IPS-18a (cell line): ENCODE results near the gene ABCA3.

Experiments used
- H3K27ac ChIP-seq: one replicate; pipeline ENCODE4 v1.5.1; 2013; ENCODE audit warnings: low read length
- H3K27me3 ChIP-seq: one replicate; pipeline ENCODE4 v1.6.1; 2013; ENCODE audit warnings: mild to moderate bottlenecking, low read length; ENCODE audit not compliant: control insufficient read depth, insufficient read depth
- H3K36me3 ChIP-seq: one replicate; pipeline ENCODE4 v1.6.1; 2013; ENCODE audit warnings: low read depth, low read length; ENCODE audit not compliant: control insufficient read depth
- H3K4me1 ChIP-seq: one replicate; pipeline ENCODE4 v1.6.1; 2013; ENCODE audit warnings: low read depth, low read length; ENCODE audit not compliant: control insufficient read depth
- H3K4me3 ChIP-seq: one replicate; pipeline ENCODE4 v1.5.1; 2013; ENCODE audit warnings: low read length
- H3K9ac ChIP-seq: one replicate; pipeline ENCODE4 v1.6.1; 2013; ENCODE audit warnings: mild to moderate bottlenecking, low read length, moderate library complexity
- H3K9me3 ChIP-seq: one replicate; pipeline ENCODE4 v1.6.1; 2013; ENCODE audit warnings: low read depth, low read length; ENCODE audit not compliant: control insufficient read depth

ABCA3 gene

DNA sequence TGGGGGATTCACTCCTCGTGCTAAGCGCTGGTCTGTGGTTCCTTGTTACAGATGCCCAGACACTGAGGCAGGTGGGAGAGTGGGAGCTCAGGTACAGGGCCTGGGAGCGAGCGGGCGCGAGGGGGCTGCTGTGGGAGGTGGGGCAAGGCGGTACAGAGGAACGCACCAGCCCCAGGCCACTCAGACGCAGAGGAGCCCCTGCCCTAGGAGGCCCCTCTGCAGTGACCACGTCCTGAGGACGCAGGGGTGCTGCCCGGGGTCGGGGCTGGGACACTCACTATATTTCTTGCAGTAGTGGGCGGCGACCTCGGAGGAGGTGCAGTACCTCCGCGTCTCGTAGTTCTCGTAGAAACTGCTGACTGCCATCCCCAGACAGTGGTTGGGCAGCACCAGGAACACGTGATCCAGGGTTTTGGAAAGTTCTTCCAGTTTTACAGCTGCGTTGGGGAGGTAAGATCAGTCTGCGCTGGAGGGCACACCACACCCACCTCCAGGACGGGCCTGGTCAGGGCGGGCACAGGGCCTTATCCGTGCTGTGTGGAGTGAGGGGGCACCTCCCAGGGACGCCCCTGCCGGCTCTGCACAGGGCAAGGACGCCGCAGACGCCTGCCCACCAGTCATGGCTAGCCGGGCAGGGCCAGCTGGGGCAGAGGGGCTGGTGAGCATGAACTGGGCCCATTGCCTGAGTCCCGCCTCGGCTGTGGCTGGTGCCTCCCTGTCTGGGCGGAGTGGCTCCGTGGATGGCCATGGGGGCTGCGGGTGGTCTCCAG lies 56.3 kb downstream of the ABCA3 start:
- H3K9me3 ChIP-seq, result no peaks in the 10 kb centered on the region
- H3K27ac ChIP-seq, result no peak overlapping the region
- no peak overlapping the region for H3K4me3 ChIP-seq
- H3K4me1 ChIP-seq, result no peaks in the 10 kb centered on the region
- H3K27me3 ChIP-seq, result no peaks in the 10 kb centered on the region
- H3K36me3 ChIP-seq, result no peaks in the 10 kb centered on the region
- H3K9ac ChIP-seq, result no peak overlapping the region

DNA sequence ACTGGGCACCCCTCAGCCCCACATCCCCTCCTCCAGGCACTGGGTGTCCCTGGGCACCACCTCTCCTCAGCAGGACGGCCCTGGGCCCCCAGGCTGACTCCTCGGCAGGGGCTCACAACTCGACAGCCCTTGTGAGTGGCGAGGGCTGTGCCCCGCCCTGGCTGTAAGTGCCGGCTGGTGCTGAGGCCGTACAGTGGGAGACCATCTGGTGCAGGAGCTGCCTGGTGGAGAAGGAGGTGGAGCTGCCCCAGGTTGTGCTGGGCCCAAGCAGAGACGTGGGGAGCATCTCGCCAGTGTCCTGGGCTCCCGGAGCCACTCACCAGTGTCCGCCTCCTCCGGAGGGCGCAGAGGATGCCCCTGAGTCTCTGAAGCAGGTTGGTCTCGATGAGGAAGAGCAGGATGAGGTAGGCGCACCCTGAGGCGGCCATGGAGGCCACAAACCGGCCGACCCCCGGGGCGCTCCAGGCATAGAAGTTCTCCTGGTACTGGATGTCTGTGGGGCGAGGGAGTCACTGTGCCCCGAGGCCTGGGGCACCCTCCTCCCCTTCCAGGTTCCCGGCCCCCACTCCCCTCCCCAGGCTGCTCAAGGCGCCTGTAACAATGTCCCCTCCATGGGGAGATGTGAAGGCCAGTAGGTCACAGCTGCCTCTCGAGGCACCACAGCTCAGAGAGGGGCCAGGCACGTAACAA lies 57.5 kb downstream of the ABCA3 start:
- Histone ChIP-seq H3K9me3 (no peaks in the 10 kb centered on the region), H3K27me3 (no peaks in the 10 kb centered on the region), H3K4me1 (no peaks in the 10 kb centered on the region), H3K4me3 (no peak overlapping the region), H3K36me3 (no peaks in the 10 kb centered on the region), H3K27ac (no peak overlapping the region), H3K9ac (no peak overlapping the region)

DNA sequence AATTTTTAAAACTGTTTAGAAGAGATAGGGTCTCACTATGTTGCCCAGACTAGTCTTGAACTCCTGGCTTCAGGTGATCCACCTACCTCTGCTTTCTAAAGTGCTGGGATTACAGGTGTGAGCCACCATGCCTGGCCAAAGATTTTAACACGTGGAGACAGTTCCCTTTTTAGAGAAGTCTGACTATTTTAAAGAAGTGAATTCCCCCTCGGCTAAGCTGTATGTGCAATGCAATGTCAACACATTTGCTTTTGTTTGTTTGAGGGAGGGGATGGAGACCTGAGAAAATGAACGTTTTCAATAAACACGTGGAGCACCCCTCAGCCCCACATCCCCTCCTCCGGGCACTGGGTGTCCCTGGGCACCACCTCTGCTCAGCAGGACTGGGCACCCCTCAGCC lies 58.3 kb downstream of the ABCA3 start:
- Histone ChIP-seq H3K9me3 (no peaks in the 10 kb centered on the region), H3K27ac (no peak overlapping the region), H3K9ac (no peak overlapping the region), H3K27me3 (no peaks in the 10 kb centered on the region), H3K4me1 (no peaks in the 10 kb centered on the region), H3K36me3 (no peaks in the 10 kb centered on the region), H3K4me3 (no peak overlapping the region)

GRCh38 chr16:2280981-2281542 lies 59.5 kb downstream of the ABCA3 start:
- Histone ChIP-seq H3K9me3 (no peaks in the 10 kb centered on the region), H3K4me1 (no peaks in the 10 kb centered on the region), H3K4me3 (no peak overlapping the region), H3K36me3 (no peaks in the 10 kb centered on the region), H3K27me3 (no peaks in the 10 kb centered on the region), H3K9ac (no peak overlapping the region), H3K27ac (no peak overlapping the region)

DNA sequence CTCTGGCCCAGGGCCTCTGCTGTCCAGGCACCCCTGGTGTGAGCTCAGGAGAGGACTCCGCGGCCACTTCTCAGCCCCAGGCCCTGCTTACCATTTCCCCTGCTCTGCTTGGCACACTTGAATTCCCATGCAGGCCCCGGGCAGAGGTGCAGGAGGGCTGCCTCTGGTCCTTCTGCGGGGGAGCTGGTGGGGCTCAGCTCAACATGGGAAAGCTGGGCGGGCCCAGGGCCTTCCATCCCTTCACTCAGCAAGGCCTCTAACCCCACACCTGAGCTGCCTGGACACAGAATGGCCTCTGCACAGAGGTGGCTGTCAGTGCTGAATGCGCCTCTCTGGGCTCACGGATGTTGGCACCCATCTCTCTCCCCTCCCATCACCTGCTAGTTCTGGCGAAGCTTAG lies 60.1 kb downstream of the ABCA3 start:
- Histone ChIP-seq H3K9ac (no peak overlapping the region), H3K4me1 (no peaks in the 10 kb centered on the region), H3K4me3 (no peak overlapping the region), H3K27ac (no peak overlapping the region), H3K27me3 (no peaks in the 10 kb centered on the region), H3K9me3 (no peaks in the 10 kb centered on the region), H3K36me3 (no peaks in the 10 kb centered on the region)

- H3K27me3 ChIP-seq, result no peaks in the 10 kb centered on the region
- no peaks in the 10 kb centered on the region for H3K9me3 ChIP-seq
- no peak overlapping the region for H3K27ac ChIP-seq
- H3K4me1 ChIP-seq, result no peaks in the 10 kb centered on the region
- H3K9ac ChIP-seq, result no peak overlapping the region
- H3K36me3 ChIP-seq, result no peaks in the 10 kb centered on the region
- no peak overlapping the region for H3K4me3 ChIP-seq
Observed at GRCh38 chr16:2278956-2279800, 61.4 kb downstream of the ABCA3 start.

DNA sequence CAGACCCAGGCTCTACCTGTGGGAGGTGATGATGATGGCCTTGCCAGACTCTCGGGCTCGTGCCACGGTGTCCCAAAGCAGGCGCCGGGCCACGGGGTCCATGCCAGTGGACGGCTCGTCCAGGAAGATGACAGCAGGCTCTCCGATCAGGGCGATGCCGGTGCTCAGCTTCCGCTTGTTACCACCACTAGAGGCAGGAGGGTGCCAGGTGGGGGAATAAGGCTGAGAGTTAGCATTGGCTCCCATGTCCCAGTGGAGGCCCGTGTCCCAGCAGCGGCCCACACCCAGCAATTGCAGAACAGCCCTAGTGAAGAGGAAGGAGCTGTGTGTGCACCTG lies 62.3 kb downstream of the ABCA3 start:
- H3K9ac ChIP-seq, result no peak overlapping the region
- H3K27ac ChIP-seq, result no peak overlapping the region
- no peaks in the 10 kb centered on the region for H3K36me3 ChIP-seq
- H3K9me3 ChIP-seq, result no peaks in the 10 kb centered on the region
- H3K27me3 ChIP-seq, result no peaks in the 10 kb centered on the region
- H3K4me1 ChIP-seq, result no peaks in the 10 kb centered on the region
- H3K4me3 ChIP-seq, result no peak overlapping the region

DNA sequence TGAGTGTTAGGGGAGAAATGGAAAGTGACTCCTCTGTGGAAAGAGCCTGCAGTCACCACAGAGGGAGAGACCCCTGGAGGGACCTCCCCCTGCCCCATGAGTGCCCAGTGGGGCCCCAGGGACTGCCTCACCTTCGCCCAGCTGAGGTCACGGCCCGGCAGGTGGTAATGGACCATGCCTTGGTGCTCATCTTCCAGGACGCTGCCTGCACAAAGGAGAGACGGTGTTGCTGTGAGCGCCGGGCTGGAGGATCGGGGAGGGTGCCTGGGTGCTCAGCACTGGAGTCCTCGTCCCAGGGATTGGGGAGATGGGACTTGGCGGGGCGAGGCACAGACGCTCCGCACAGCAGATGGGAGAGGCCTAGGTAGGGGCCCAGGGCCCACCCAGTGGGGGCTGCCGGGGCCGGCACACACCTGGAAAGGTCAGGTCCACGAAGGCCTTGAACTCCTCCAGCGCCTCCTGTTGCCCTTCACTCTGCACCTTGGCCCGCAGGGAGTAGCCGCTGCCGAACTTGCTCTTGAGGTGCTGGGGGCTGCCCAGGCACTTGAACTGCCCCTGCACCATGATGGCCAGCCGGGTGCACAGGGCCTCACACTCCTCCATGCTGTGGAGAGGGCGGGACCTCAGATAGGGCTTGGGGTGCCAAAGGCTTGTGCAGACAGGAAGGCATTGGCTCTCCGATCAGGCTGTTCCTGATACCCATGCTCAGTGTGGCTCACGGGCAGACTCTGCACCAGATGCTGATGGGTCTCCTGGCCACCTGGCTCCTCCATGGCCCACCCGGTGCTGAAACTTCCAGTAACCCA lies 62.9 kb downstream of the ABCA3 start:
- Histone ChIP-seq H3K36me3 (no peaks in the 10 kb centered on the region), H3K9me3 (no peaks in the 10 kb centered on the region), H3K4me3 (no peak overlapping the region), H3K9ac (no peak overlapping the region), H3K27ac (no peak overlapping the region), H3K4me1 (no peaks in the 10 kb centered on the region), H3K27me3 (no peaks in the 10 kb centered on the region)

- Histone ChIP-seq H3K27ac (no peak overlapping the region), H3K9ac (no peak overlapping the region), H3K36me3 (no peaks in the 10 kb centered on the region)
Observed at GRCh38 chr16:2276368-2277195, 63.9 kb downstream of the ABCA3 start.

DNA sequence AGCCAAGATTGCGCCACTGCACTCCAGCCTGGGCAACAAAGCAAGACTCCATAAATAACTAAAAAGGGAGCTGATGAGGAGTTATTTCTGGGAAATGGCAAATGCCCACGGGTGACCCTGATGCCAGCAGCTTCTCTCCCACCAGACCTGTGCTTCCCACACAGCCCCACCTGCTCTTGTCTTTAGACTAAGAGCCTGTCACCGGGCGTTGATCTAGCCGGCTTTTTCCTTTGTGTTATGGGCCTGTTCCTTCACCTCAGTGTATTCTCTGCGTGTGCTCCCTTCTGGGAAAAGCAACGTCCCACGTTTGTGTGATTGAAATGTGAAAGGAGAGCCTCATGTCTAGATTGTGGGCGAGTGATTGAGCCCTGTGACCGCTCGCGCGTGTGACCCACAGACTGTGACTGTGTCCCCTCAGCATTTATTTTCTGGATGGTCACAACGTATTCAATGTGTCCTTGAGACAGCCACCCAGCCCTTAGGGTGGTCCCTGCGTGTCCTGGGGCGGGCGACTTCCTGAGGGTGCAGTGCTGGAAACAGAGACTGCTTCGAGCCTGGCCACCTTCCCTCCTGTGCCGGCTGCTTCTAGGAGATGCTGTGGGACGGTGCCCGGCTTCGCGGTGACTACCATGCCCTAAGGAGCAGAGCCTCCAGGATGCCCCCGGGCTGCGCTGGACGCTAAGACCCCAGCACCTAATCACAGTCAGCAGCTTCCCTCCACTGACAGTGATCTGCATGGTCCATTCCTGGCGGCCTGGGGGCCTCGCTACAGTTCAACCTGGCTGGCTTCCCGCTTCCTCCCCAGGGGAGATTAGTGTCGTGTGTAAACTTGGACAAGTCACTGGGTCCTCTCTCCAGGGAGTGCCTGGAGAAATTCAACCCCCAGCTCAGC lies 64.8 kb downstream of the ABCA3 start:
- no peaks in the 10 kb centered on the region for H3K36me3 ChIP-seq
- H3K27me3 ChIP-seq, result no peaks in the 10 kb centered on the region
- no peak overlapping the region for H3K4me3 ChIP-seq
- no peaks in the 10 kb centered on the region for H3K9me3 ChIP-seq
- H3K9ac ChIP-seq, result no peak overlapping the region
- H3K27ac ChIP-seq, result no peak overlapping the region
- no peaks in the 10 kb centered on the region for H3K4me1 ChIP-seq

More at GRCh38 chr16:2276368-2277195, 63.9 kb downstream of the ABCA3 start:
- no peak overlapping the region for H3K4me3 ChIP-seq
- no peaks in the 10 kb centered on the region for H3K4me1 ChIP-seq
- no peaks in the 10 kb centered on the region for H3K27me3 ChIP-seq
- H3K9me3 ChIP-seq, result no peaks in the 10 kb centered on the region
